GM19372 (cell line): ENCODE measurements around the gene GNRHR.
A peak's percentile ranks its signal among the peaks of the same experiment; 100 is the strongest.
"Not testable (repeated sequence)": the region's sequence is repeated elsewhere in the genome, so short reads cannot be mapped to it uniquely, and the experiment has no call there.

Experiments used
- ATAC-seq: cut with Tn5 transposase; IDR thresholded peaks from one replicate; pipeline ENCODE4 v1.9.1; 2021; ENCODE audit warnings: mild to moderate bottlenecking, low read depth, moderate library complexity; ENCODE audit not compliant: unreplicated experiment

The GNRHR gene

GRCh38 chr4:67754288-67754687 lies at the start of gene GNRHR:
Gene GNRHR (minus strand): TSS chr4:67754388. CDS start chr4:67754335, 53 bp downstream.
- no peak for ATAC-seq

GRCh38 chr4:67796810-67797209 lies 42.6 kb upstream of the GNRHR start:
- ATAC-seq, result no peak

- no peak for ATAC-seq
Measured at GRCh38 chr4:67790721-67791120, 36.5 kb upstream of the GNRHR start.

- ATAC-seq, result no peak
Measured at GRCh38 chr4:67787311-67787710, 33.1 kb upstream of the GNRHR start.

- ATAC-seq, result no peak
Measured at GRCh38 chr4:67785528-67785927, 31.3 kb upstream of the GNRHR start.

GRCh38 chr4:67779631-67780030 lies 25.4 kb upstream of the GNRHR start:
- no peak for ATAC-seq

GRCh38 chr4:67776746-67777145 lies 22.6 kb upstream of the GNRHR start:
- no peak for ATAC-seq

- ATAC-seq, result no peak
Measured at GRCh38 chr4:67770422-67770821, 16.2 kb upstream of the GNRHR start.

GRCh38 chr4:67765928-67766327 lies 11.7 kb upstream of the GNRHR start:
- no peak for ATAC-seq

- ATAC-seq, result no peak
Measured at GRCh38 chr4:67765401-67765800, 11.2 kb upstream of the GNRHR start.

GRCh38 chr4:67764183-67764582 lies 10.0 kb upstream of the GNRHR start:
- ATAC-seq, result no peak

GRCh38 chr4:67762086-67762485 lies 7.9 kb upstream of the GNRHR start:
- peak; percentile 95 for ATAC-seq

- not testable (repeated sequence) for ATAC-seq
Measured at GRCh38 chr4:67756991-67757390, 2.8 kb upstream of the GNRHR start.

GRCh38 chr4:67755974-67756373 lies 1.8 kb upstream of the GNRHR start:
- no peak for ATAC-seq

- ATAC-seq, result no peak
Measured at GRCh38 chr4:67751260-67751659, 2.9 kb downstream of the GNRHR start.

GRCh38 chr4:67750691-67751090 lies 3.5 kb downstream of the GNRHR start:
- ATAC-seq, result no peak

- ATAC-seq, result no peak
Measured at GRCh38 chr4:67749286-67749685, 4.9 kb downstream of the GNRHR start.

- ATAC-seq, result peak; percentile 46
Measured at GRCh38 chr4:67746797-67747495, 7.2 kb downstream of the GNRHR start.

GRCh38 chr4:67744561-67745283 lies 9.5 kb downstream of the GNRHR start:
- ATAC-seq, result no peak

- no peak for ATAC-seq
Measured at GRCh38 chr4:67743194-67743593, 11.0 kb downstream of the GNRHR start.

- ATAC-seq, result no peak
Measured at GRCh38 chr4:67736262-67736661, 17.9 kb downstream of the GNRHR start.

GRCh38 chr4:67735325-67735724 lies 18.9 kb downstream of the GNRHR start:
- ATAC-seq, result no peak
